ENCODE measurements around the gene PLPP7. TPM values are rescaled to one million over a fixed set of nuclear protein-coding genes. Genes with fewer than 3 reads are reported as not detected.
"Not testable (repeated sequence)": the region's sequence is repeated elsewhere in the genome, so short reads cannot be mapped to it uniquely, and the experiment has no call there.

PLPP7 gene
- polyA plus RNA-seq (ENCODE audit: low read depth in 6 of 6) = 1 to 10 TPM in 3 of 6 donors, under 1 TPM in 2, not detected in 1; 0.78 to 2.0 (median 1.2) TPM

- peak within 1 kb of the TSS in 7 of 8 donors; percentile 12 to 70 (median 53) for H3K4me3 Mint-ChIP-seq
These were observed at the start of gene PLPP7 for GRCh38 chr9:131289301-131290035. Gene PLPP7 (plus strand): TSS chr9:131289723. CDS start chr9:131289998, 275 bp downstream.

GRCh38 chr9:131240047-131240921 is 49.2 kb upstream of the PLPP7 start:
- peaks cover 14 to 30% (median 22%) of the 10 kb centered on the region in 3 donors for H3K4me1 Mint-ChIP-seq
- H3K36me3 Mint-ChIP-seq = no peaks in the 10 kb centered on the region
- no peaks in the 10 kb centered on the region for H3K27me3 Mint-ChIP-seq
- no peak for ATAC-seq (ENCODE audit: low read depth in 2 of 2)
- peak overlapping the region in 4 of 8 donors; percentile 11 to 54 (median 16) for H3K4me3 Mint-ChIP-seq
- peaks cover 0 to 4% (median 0%) of the 10 kb centered on the region in 7 donors for H3K9me3 Mint-ChIP-seq
- no peak for DNase-seq
- H3K27ac Mint-ChIP-seq = peak overlapping the region in 2 of 6 donors; percentile 36 to 86

More at GRCh38 chr9:131289301-131290035, at the start of gene PLPP7:
- Mint-ChIP-seq H3K36me3 (no peaks in the 10 kb centered on the region), H3K4me1 (peaks cover 0 to 3% (median 3%) of the 10 kb centered on the region in 3 donors), H3K27me3 (no peaks in the 10 kb centered on the region), H3K27ac (peak within 1 kb of the TSS in 1 of 6 donors; percentile 38), H3K9me3 (no peaks in the 10 kb centered on the region)
- no peak for DNase-seq
- peak; percentile 14 to 40 for ATAC-seq (ENCODE audit: low read depth in 2 of 2)

GRCh38 chr9:131244331-131244730 is 45.2 kb upstream of the PLPP7 start:
- H3K27me3 Mint-ChIP-seq; H3K9me3 Mint-ChIP-seq; H3K4me1 Mint-ChIP-seq; H3K27ac Mint-ChIP-seq; H3K4me3 Mint-ChIP-seq; ATAC-seq (ENCODE audit: low read depth in 2 of 2); H3K36me3 Mint-ChIP-seq; DNase-seq: not testable (repeated sequence)

- H3K4me1 Mint-ChIP-seq = peaks cover 0 to 6% (median 0%) of the 10 kb centered on the region in 3 donors
- no peak for ATAC-seq (ENCODE audit: low read depth in 2 of 2)
- no peaks in the 10 kb centered on the region for H3K27me3 Mint-ChIP-seq
- DNase-seq = no peak
- no peak overlapping the region for H3K27ac Mint-ChIP-seq
- H3K9me3 Mint-ChIP-seq = peaks cover 0 to 4% (median 0%) of the 10 kb centered on the region in 7 donors
- H3K36me3 Mint-ChIP-seq = no peaks in the 10 kb centered on the region
- no peak overlapping the region for H3K4me3 Mint-ChIP-seq
These were observed 42.9 kb upstream of the PLPP7 start for GRCh38 chr9:131246618-131247017.

GRCh38 chr9:131252120-131252519 is 37.4 kb upstream of the PLPP7 start:
- DNase-seq = no peak
- Mint-ChIP-seq H3K9me3 (no peaks in the 10 kb centered on the region), H3K36me3 (no peaks in the 10 kb centered on the region), H3K27me3 (no peaks in the 10 kb centered on the region), H3K4me3 (peak overlapping the region in 6 of 8 donors; percentile 77 to 89 (median 82)), H3K27ac (peak overlapping the region in 3 of 6 donors; percentile 82 to 97 (median 85)), H3K4me1 (peaks cover 22 to 55% (median 33%) of the 10 kb centered on the region in 3 donors)
- ATAC-seq (ENCODE audit: low read depth in 2 of 2) = no peak

GRCh38 chr9:131253891-131254491 is 35.5 kb upstream of the PLPP7 start:
- Mint-ChIP-seq H3K27me3 (no peaks in the 10 kb centered on the region), H3K4me3 (peak overlapping the region; percentile 64 to 90 (median 84)), H3K27ac (peak overlapping the region; percentile 88 to 98 (median 96)), H3K4me1 (peaks cover 28 to 63% (median 45%) of the 10 kb centered on the region in 3 donors), H3K9me3 (no peaks in the 10 kb centered on the region), H3K36me3 (no peaks in the 10 kb centered on the region)
- ATAC-seq (ENCODE audit: low read depth in 2 of 2) (peak; percentile 29 to 35), DNase-seq (no peak)

GRCh38 chr9:131254626-131255025 is 34.9 kb upstream of the PLPP7 start:
- no peaks in the 10 kb centered on the region for H3K36me3 Mint-ChIP-seq
- peak overlapping the region; percentile 64 to 94 (median 88) for H3K4me3 Mint-ChIP-seq
- no peaks in the 10 kb centered on the region for H3K9me3 Mint-ChIP-seq
- peaks cover 28 to 63% (median 45%) of the 10 kb centered on the region in 3 donors for H3K4me1 Mint-ChIP-seq
- DNase-seq = no peak
- no peaks in the 10 kb centered on the region for H3K27me3 Mint-ChIP-seq
- peak overlapping the region; percentile 88 to 99 (median 96) for H3K27ac Mint-ChIP-seq
- ATAC-seq (ENCODE audit: low read depth in 2 of 2) = no peak

GRCh38 chr9:131255676-131256197 is 33.8 kb upstream of the PLPP7 start:
- DNase-seq (no peak), ATAC-seq (ENCODE audit: low read depth in 2 of 2) (peak in 1 of 2 donors; percentile 1)

GRCh38 chr9:131257266-131258025 is 32.1 kb upstream of the PLPP7 start:
- ATAC-seq (ENCODE audit: low read depth in 2 of 2) (no peak), DNase-seq (no peak)
- Mint-ChIP-seq H3K4me3 (peak overlapping the region in 7 of 8 donors; percentile 43 to 98 (median 84)), H3K4me1 (peaks cover 28 to 75% (median 44%) of the 10 kb centered on the region in 3 donors), H3K36me3 (peaks cover 1 to 6% of the 10 kb centered on the region in 2 donors), H3K27me3 (no peaks in the 10 kb centered on the region), H3K9me3 (no peaks in the 10 kb centered on the region), H3K27ac (peak overlapping the region; percentile 66 to 99 (median 92))

More at GRCh38 chr9:131255676-131256197, 33.8 kb upstream of the PLPP7 start:
- Mint-ChIP-seq H3K27me3 (no peaks in the 10 kb centered on the region), H3K4me3 (peak overlapping the region; percentile 82 to 100 (median 94)), H3K36me3 (peaks cover 0 to 6% of the 10 kb centered on the region in 2 donors), H3K27ac (peak overlapping the region; percentile 90 to 99 (median 96)), H3K9me3 (no peaks in the 10 kb centered on the region), H3K4me1 (peaks cover 28 to 68% (median 45%) of the 10 kb centered on the region in 3 donors)

- H3K27ac Mint-ChIP-seq = peak overlapping the region in 4 of 6 donors; percentile 39 to 95 (median 74)
- ATAC-seq (ENCODE audit: low read depth in 2 of 2) = no peak
- no peaks in the 10 kb centered on the region for H3K27me3 Mint-ChIP-seq
- no peak for DNase-seq
- peaks cover 27 to 75% (median 43%) of the 10 kb centered on the region in 3 donors for H3K4me1 Mint-ChIP-seq
- H3K4me3 Mint-ChIP-seq = peak overlapping the region in 2 of 8 donors; percentile 57 to 82
- H3K36me3 Mint-ChIP-seq = peaks cover 4 to 6% of the 10 kb centered on the region in 2 donors
- no peaks in the 10 kb centered on the region for H3K9me3 Mint-ChIP-seq
These were observed 31.3 kb upstream of the PLPP7 start for GRCh38 chr9:131258186-131258585.

GRCh38 chr9:131258698-131259431 is 30.7 kb upstream of the PLPP7 start:
- Mint-ChIP-seq H3K9me3 (no peaks in the 10 kb centered on the region), H3K27ac (peak overlapping the region in 2 of 6 donors; percentile 69 to 70), H3K27me3 (no peaks in the 10 kb centered on the region), H3K4me1 (peaks cover 28 to 73% (median 42%) of the 10 kb centered on the region in 3 donors), H3K36me3 (peaks cover 4 to 6% of the 10 kb centered on the region in 2 donors), H3K4me3 (no peak overlapping the region)
- DNase-seq (no peak), ATAC-seq (ENCODE audit: low read depth in 2 of 2) (no peak)
